ENCODE results near the gene SHROOM4. TPM values are rescaled to one million over a fixed set of nuclear protein-coding genes. Genes with fewer than 3 reads are reported as not detected.

SHROOM4 gene
- total RNA-seq, 1 donor from 2014 or later = 2.5 TPM

GRCh38 chrX:50756276-50756675 is 57.7 kb downstream of the SHROOM4 start:
- Mint-ChIP-seq H3K27me3 (ENCODE audit: unreplicated experiment) (no peaks in the 10 kb centered on the region), H3K4me1 (ENCODE audit: unreplicated experiment) (no peaks in the 10 kb centered on the region), H3K4me3 (ENCODE audit: unreplicated experiment) (no peak overlapping the region), H3K27ac (ENCODE audit: unreplicated experiment) (no peak overlapping the region), H3K9me3 (ENCODE audit: unreplicated experiment) (no peaks in the 10 kb centered on the region), H3K36me3 (ENCODE audit: unreplicated experiment) (no peaks in the 10 kb centered on the region)
- DNase-seq (ENCODE audit: extremely low spot score, unreplicated experiment) = no peak
- no peak for TF ChIP-seq CTCF (IDR thresholded peaks at IDR 0.05)

- no peak overlapping the region for H3K27ac Mint-ChIP-seq (ENCODE audit: unreplicated experiment)
- H3K27me3 Mint-ChIP-seq (ENCODE audit: unreplicated experiment) = no peaks in the 10 kb centered on the region
- DNase-seq (ENCODE audit: extremely low spot score, unreplicated experiment) = no peak
- H3K4me3 Mint-ChIP-seq (ENCODE audit: unreplicated experiment) = no peak overlapping the region
- no peaks in the 10 kb centered on the region for H3K4me1 Mint-ChIP-seq (ENCODE audit: unreplicated experiment)
- TF ChIP-seq CTCF (IDR thresholded peaks at IDR 0.05) = no peak
- no peaks in the 10 kb centered on the region for H3K9me3 Mint-ChIP-seq (ENCODE audit: unreplicated experiment)
- no peaks in the 10 kb centered on the region for H3K36me3 Mint-ChIP-seq (ENCODE audit: unreplicated experiment)
Observed at GRCh38 chrX:50751091-50751490, 62.9 kb downstream of the SHROOM4 start.

- peak; percentile 71 for TF ChIP-seq CTCF (IDR thresholded peaks at IDR 0.05)
- no peak for DNase-seq (ENCODE audit: extremely low spot score, unreplicated experiment)
- H3K36me3 Mint-ChIP-seq (ENCODE audit: unreplicated experiment) = no peaks in the 10 kb centered on the region
- H3K9me3 Mint-ChIP-seq (ENCODE audit: unreplicated experiment) = no peaks in the 10 kb centered on the region
- no peak overlapping the region for H3K27ac Mint-ChIP-seq (ENCODE audit: unreplicated experiment)
- no peaks in the 10 kb centered on the region for H3K27me3 Mint-ChIP-seq (ENCODE audit: unreplicated experiment)
- H3K4me3 Mint-ChIP-seq (ENCODE audit: unreplicated experiment) = no peak overlapping the region
- H3K4me1 Mint-ChIP-seq (ENCODE audit: unreplicated experiment) = no peaks in the 10 kb centered on the region
Observed at GRCh38 chrX:50747471-50747900, 66.5 kb downstream of the SHROOM4 start.

GRCh38 chrX:50736656-50737055 is 77.3 kb downstream of the SHROOM4 start:
- peaks cover 6% of the 10 kb centered on the region for H3K9me3 Mint-ChIP-seq (ENCODE audit: unreplicated experiment)
- no peaks in the 10 kb centered on the region for H3K4me1 Mint-ChIP-seq (ENCODE audit: unreplicated experiment)
- no peak overlapping the region for H3K4me3 Mint-ChIP-seq (ENCODE audit: unreplicated experiment)
- H3K27me3 Mint-ChIP-seq (ENCODE audit: unreplicated experiment) = no peaks in the 10 kb centered on the region
- no peak for TF ChIP-seq CTCF (IDR thresholded peaks at IDR 0.05)
- no peak overlapping the region for H3K27ac Mint-ChIP-seq (ENCODE audit: unreplicated experiment)
- DNase-seq (ENCODE audit: extremely low spot score, unreplicated experiment) = no peak
- H3K36me3 Mint-ChIP-seq (ENCODE audit: unreplicated experiment) = no peaks in the 10 kb centered on the region

GRCh38 chrX:50726296-50726695 is 87.7 kb downstream of the SHROOM4 start:
- H3K27ac Mint-ChIP-seq (ENCODE audit: unreplicated experiment) = no peak overlapping the region
- TF ChIP-seq CTCF (IDR thresholded peaks at IDR 0.05) = no peak
- DNase-seq (ENCODE audit: extremely low spot score, unreplicated experiment) = no peak
- no peak overlapping the region for H3K4me3 Mint-ChIP-seq (ENCODE audit: unreplicated experiment)
- peaks cover 24% of the 10 kb centered on the region for H3K4me1 Mint-ChIP-seq (ENCODE audit: unreplicated experiment)
- H3K27me3 Mint-ChIP-seq (ENCODE audit: unreplicated experiment) = no peaks in the 10 kb centered on the region
- H3K36me3 Mint-ChIP-seq (ENCODE audit: unreplicated experiment) = no peaks in the 10 kb centered on the region
- no peaks in the 10 kb centered on the region for H3K9me3 Mint-ChIP-seq (ENCODE audit: unreplicated experiment)

Data from osteocyte (in vitro differentiated cells).